Measurements from ENCODE around the gene AQP12A. TPM values are rescaled to one million over a fixed set of nuclear protein-coding genes. Genes with fewer than 3 reads are reported as not detected.

AQP12A gene
- total RNA-seq, 1 experiment from 2014 or later, result not detected

DNA sequence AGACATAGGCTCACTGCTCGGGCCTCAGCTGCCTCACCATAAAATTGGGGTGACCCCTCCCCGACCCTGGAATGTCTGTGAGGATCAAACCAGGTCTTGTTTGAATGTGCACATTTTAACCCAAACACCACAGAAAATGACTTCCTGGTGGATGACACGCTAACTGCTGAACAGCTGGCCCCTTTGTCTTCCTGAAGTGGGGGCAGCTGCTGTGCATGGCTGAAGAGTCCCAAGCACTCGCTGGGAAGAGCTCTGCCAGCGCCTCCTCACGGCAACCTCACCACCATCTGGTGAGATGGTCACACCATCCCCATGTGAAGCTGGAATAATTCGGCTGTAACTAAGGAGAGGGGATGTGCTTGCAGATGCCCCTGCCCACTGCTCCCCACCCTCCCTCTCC lies 34.0 kb downstream of the AQP12A start:
- no TSS peak for BruUV-seq (replicated peaks)
- no peak for ATAC-seq
- CTCF ChIA-PET, result no interaction called here

GRCh38 chr2:240726876-240727275 lies 35.2 kb downstream of the AQP12A start:
- H3K4me1 ChIP-seq (ENCODE audit: control insufficient read depth in 1 of 2, insufficient read depth in 2 of 2, low read length in 2 of 2), result no peaks in the 10 kb centered on the region
- no peak overlapping the region for H3K4me2 ChIP-seq (ENCODE audit: low read length)
- ChIA-PET RAD21 (ENCODE audit: low non-redundant PET in 1 of 2, low total read pairs in 2 of 2, uncharacterized antibody in 2 of 2, unreplicated experiment in 2 of 2) (no interaction called here), POLR2A (no interaction called here), CTCF (no interaction called here)
- H3K27me3 ChIP-seq (ENCODE audit: insufficient read depth, low read length), result no peaks in the 10 kb centered on the region
- no peak overlapping the region for H2AFZ ChIP-seq (ENCODE audit: low read depth, low read length, poor library complexity, severe bottlenecking)
- no peaks in the 10 kb centered on the region for H3K36me3 ChIP-seq (ENCODE audit: control insufficient read depth in 1 of 2, insufficient read depth in 2 of 2, low read length in 2 of 2)
- intact Hi-C loops (cut with micrococcal nuclease), result no loop called here
- no TSS peak for BruUV-seq (replicated peaks)
- H3K9me2 ChIP-seq (ENCODE audit: insufficient read depth), result no peaks in the 10 kb centered on the region
- no peak for DNase-seq (ENCODE audit: low read depth, low spot score)
- H3K9ac ChIP-seq (ENCODE audit: low read length), result no peak overlapping the region
- no peak for TF ChIP-seq ATF3 (IDR thresholded peaks at IDR 0.05)
- no peaks in the 10 kb centered on the region for H4K20me1 ChIP-seq (ENCODE audit: insufficient read depth)
- no peaks in the 10 kb centered on the region for H3K79me2 ChIP-seq (ENCODE audit: insufficient read depth, low read length)
- no peaks in the 10 kb centered on the region for H3K9me3 ChIP-seq (ENCODE audit: control insufficient read depth in 1 of 2, insufficient read depth in 1 of 2, low read depth in 1 of 2, low read length in 2 of 2)
- H3K27ac ChIP-seq (ENCODE audit: low read depth, low read length), result no peak overlapping the region
- no peak for ATAC-seq
- H3K4me3 ChIP-seq (replicated peaks in 1 of 2; ENCODE audit: low read depth in 1 of 2, low read length in 2 of 2), result no peak overlapping the region

More for the DNA sequence above, 34.0 kb downstream of the AQP12A start:
- no peaks in the 10 kb centered on the region for H3K9me3 ChIP-seq (ENCODE audit: control insufficient read depth in 1 of 2, insufficient read depth in 1 of 2, low read depth in 1 of 2, low read length in 2 of 2)
- RAD21 ChIA-PET (ENCODE audit: low non-redundant PET in 1 of 2, low total read pairs in 2 of 2, uncharacterized antibody in 2 of 2, unreplicated experiment in 2 of 2), result no interaction called here
- DNase-seq (ENCODE audit: low read depth, low spot score), result no peak
- POLR2A ChIA-PET, result no interaction called here
- no peak overlapping the region for H3K27ac ChIP-seq (ENCODE audit: low read depth, low read length)
- intact Hi-C loops (cut with micrococcal nuclease), result no loop called here
- H3K36me3 ChIP-seq (ENCODE audit: control insufficient read depth in 1 of 2, insufficient read depth in 2 of 2, low read length in 2 of 2), result no peaks in the 10 kb centered on the region
- H3K4me3 ChIP-seq (replicated peaks in 1 of 2; ENCODE audit: low read depth in 1 of 2, low read length in 2 of 2), result no peak overlapping the region
- H3K9ac ChIP-seq (ENCODE audit: low read length), result no peak overlapping the region
- no peaks in the 10 kb centered on the region for H3K27me3 ChIP-seq (ENCODE audit: insufficient read depth, low read length)
- H3K4me2 ChIP-seq (ENCODE audit: low read length), result no peak overlapping the region
- no peaks in the 10 kb centered on the region for H4K20me1 ChIP-seq (ENCODE audit: insufficient read depth)
- no peak overlapping the region for H2AFZ ChIP-seq (ENCODE audit: low read depth, low read length, poor library complexity, severe bottlenecking)
- H3K79me2 ChIP-seq (ENCODE audit: insufficient read depth, low read length), result no peaks in the 10 kb centered on the region
- TF ChIP-seq CEBPB (IDR thresholded peaks at IDR 0.05; ENCODE audit: low read depth) (no peak), SIN3A (IDR thresholded peaks at IDR 0.05; ENCODE audit: low read depth) (no peak), EZH2 (IDR thresholded peaks at IDR 0.05) (no peak), MAX (IDR thresholded peaks at IDR 0.05) (no peak), CBX3 (IDR thresholded peaks at IDR 0.05; ENCODE audit: low read depth) (no peak), EGR1 (IDR thresholded peaks at IDR 0.05; ENCODE audit: low read depth) (no peak), JUND (IDR thresholded peaks at IDR 0.05) (no peak), RAD21 (IDR thresholded peaks at IDR 0.05; ENCODE audit: low read depth) (no peak), FOSL1 (IDR thresholded peaks at IDR 0.05; ENCODE audit: low read depth) (no peak), TCF7L2 (IDR thresholded peaks at IDR 0.05; ENCODE audit: borderline replicate concordance, extremely low read depth, insufficient read depth, insufficient read length) (no peak)
- H3K9me2 ChIP-seq (ENCODE audit: insufficient read depth), result no peaks in the 10 kb centered on the region
- H3K4me1 ChIP-seq (ENCODE audit: control insufficient read depth in 1 of 2, insufficient read depth in 2 of 2, low read length in 2 of 2), result no peaks in the 10 kb centered on the region

All from HCT116 (cell line).